NCI-H187 treated with DMSO at 0.1 percent for 48 hours (cell line): Measurements from ENCODE around the gene UHRF1.
"Not testable (repeated sequence)": the region's sequence is repeated elsewhere in the genome, so short reads cannot be mapped to it uniquely, and the experiment has no call there.

Experiments
- DNase-seq: peaks from one replicate; lab custom pipeline; 2025; lab: John Stamatoyannopoulos, UW

The UHRF1 gene

DNA sequence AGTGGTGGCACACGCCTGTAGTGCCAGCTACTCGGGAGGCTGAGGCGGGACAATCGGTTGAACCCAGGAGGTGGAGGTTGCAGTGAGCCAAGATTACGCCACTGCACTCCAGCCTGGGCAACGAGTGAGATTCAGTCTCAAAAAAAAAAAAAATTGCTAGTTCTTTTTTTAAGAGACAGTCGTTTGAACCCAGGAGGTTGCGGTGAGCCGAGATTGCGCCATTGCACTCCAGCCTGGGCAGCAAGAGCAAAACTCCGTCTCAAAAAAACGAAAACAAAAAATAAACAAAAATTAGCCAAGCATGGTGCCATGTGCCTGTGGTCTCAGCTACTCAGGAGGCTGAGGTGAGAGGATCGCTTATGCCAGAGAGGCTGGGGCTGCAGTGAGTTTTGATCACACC is 8.4 kb upstream of the UHRF1 start:
- not testable (repeated sequence) for DNase-seq

DNA sequence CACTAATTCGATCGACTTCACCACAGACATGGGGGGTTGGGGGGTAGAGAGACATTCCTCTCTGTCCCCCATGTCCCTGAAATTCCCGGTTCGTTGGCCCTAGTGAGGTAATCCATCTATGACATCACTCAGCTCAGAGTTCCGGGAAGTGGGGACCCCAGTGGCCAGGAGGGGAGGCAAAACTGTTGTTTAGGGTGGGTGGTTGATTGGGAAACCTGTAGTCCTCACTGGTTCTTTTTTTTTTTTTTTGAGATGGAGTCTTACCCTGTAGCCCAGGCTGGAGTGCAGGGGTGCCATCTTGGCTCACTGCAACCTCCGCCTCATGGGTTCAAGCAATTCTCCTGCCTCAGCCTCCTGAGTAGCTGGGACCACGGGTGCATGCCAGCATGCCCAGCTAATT is 6.5 kb upstream of the UHRF1 start, which contains the start of gene ARRDC5:
Gene ARRDC5, minus strand, starts transcription at position 101 of the 400 bp plus-strand sequence. Its CDS starts 71 bp downstream, at position 30.
- no peak for DNase-seq

DNA sequence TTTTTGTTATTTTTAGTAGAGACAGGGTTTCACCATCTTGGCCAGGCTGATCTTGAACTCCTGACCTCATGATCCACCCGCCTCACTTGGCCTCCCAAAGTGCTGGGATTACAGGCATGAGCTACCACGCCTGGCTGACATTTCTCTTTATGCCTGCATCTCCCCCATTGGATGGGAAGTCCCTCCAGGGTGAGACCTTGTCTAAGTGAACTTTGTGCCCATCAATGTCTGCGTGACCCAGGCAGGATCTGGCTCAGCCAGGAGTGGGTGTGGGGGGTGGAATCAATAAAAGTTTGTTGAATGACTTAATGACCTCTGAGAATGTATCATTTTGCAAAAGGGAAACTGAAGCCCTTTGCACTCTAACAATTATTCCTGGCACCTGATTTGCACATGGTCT is 4.8 kb upstream of the UHRF1 start:
- no peak for DNase-seq

GRCh38 chr19:4906963-4907362 is 2.3 kb upstream of the UHRF1 start:
- DNase-seq, result no peak

DNA sequence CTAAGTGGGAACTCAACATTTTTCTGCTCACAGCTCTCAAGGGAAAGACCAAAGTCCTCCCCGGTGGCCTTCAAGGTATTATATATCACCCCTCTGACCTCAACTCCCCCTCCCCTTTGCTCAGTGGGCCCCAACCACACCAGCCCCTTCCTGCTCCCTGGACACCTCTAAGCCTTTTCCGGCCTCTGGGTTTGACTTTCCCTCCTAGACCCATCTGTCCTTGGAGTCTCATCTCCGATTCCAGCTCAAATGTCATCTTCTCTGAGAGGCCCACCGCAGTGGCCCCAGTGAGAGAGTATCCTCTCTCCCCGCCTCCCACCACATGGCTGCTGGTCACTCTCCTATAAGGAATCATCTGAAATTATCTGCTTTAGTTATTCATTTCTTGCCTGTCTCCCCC is 941 bp upstream of the UHRF1 start:
- no peak for DNase-seq

GRCh38 chr19:4908781-4909155 is 533 bp upstream of the UHRF1 start:
- DNase-seq, result no peak

- peak; percentile 82 for DNase-seq
Measured at GRCh38 chr19:4909897-4910593, 744 bp downstream of the UHRF1 start.

DNA sequence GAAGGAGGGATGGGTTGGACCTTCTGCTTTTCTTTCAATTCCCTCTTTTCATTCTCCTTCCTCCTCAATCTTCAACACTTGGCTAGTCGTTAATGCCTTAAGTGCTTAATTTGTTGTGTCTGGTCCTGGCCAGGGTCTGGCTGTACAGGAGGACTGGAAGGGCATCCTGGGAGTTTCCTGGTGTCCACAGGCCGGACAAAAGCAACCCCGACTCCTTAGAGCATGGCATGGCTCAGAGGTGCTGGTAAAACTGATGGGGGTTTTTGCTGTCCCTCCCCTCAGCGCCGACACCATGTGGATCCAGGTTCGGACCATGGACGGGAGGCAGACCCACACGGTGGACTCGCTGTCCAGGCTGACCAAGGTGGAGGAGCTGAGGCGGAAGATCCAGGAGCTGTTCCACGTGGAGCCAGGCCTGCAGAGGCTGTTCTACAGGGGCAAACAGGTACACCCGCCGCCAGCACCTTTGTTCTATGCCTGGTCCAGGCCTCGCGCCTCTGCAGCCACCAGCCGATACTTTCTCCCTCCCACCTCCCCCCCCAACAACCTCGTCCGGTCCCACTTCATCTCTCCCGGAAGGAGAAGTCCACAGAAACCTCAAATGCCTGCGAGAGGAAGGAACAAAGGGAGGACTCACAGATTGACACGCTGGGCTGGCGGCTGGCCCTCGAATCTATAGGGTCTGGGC is 1.4 kb downstream of the UHRF1 start:
- DNase-seq, result no peak

GRCh38 chr19:4911314-4911713 is 2.0 kb downstream of the UHRF1 start:
- no peak for DNase-seq

GRCh38 chr19:4911786-4912672 is 2.7 kb downstream of the UHRF1 start:
- DNase-seq, result no peak

DNA sequence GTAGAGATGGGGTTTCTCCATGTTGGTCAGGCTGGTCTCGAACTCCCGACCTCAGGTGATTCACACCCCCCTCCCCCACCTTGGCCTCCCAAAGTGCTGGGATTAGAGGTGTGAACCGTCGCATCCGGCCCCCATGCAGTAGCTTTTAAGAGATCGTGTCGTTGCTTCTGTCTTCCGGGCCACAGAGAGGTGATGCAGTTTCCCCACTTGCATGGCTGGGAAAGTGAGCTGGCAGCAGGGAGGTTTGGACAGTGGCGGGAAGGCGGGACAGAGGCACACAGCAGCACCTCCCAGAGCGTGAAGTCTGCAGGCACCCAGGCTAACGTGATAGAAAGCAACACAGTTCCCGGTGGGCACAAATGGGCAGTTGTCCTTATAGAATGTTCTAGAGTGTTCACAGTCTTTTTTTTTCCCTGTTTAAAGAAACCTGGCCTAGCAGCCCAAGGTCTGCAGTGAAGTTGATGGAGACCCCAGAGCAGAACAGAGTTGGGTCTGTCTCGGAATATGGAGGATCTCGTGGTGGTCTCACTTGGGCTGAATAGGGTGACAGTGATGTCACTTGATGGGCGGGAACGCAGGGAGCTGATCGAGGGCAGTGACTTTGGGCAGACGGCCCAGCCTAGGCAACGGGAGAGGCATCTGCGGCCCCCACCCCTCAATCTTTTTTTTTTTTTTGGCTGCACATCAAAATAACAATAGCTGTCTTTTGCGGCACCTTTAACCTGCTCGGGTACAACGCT is 4.9 kb downstream of the UHRF1 start:
- no peak for DNase-seq

DNA sequence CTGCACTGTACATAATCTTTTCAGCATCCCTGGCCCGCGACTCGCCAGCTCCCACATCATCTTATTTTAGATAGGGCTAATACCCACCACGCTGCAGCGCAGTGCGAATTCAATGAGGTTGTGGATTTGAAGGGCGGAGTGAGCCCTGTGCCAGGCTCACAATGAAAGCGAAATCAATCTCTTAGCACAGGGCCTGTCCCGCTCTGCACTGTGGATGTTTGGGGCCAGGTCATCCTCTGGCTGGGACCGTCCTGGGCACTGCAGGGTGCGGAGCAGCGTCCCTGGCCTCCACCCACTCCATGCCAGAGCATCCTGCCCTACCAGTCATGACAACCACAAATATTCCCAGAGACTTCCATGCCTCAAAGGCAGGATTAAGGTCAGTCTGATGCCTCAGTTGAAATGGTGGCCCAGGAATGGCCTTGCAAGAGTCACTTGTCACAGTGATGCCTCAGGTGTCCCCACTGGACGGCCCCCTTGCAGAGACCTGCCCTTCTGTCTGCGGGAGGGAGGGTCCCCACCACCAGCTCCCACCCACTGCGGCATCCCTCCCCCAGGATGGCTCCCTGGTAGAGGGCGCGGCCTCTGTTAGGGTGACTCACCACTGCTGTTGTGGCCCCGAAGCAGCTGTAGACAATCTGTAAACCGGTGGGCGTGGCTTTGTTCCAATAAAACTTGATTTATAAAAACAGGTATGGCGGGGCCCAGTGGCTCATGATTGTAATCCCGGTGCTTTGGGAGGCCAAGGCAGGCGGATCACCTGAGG is 5.6 kb downstream of the UHRF1 start:
- DNase-seq, result no peak

DNA sequence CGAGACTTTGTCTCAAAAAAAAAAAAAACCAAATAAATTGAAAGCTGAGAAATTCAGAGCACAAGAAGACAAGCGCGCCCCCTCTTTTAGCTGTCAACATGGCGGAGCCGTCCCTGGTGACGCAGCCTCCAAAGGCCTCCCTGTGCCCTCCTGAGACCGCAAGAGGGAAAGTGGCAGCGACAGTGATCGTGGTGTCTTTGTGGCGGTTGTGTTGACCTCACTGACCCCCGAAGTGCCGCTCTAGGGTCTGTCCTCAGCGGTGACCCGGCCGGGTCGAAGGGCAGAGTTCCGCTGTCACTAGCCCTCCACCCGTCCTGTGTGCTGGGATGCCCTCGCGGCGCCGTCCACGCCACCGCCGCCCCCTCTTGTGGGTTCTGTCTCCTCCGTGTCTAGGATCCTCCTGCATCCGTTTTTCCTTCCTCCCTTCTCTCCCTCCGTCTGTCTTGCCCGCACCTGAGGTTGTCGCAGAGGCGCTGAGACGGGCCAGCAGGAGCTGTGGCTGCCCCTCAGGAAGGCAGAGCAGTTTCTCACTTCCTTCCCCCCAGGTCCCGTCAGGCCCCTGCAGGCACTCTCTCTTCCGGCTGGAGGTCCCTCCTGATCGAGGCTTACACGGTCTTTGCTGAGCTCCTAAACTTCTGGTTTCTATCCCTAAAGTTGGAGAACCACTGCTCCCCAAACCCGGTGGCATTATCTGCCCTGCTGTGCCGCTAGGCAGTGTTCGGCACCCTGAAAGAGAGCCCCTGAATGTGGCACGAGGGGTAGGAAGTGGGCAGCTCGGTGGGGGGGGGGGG is 7.2 kb downstream of the UHRF1 start:
- no peak for DNase-seq

DNA sequence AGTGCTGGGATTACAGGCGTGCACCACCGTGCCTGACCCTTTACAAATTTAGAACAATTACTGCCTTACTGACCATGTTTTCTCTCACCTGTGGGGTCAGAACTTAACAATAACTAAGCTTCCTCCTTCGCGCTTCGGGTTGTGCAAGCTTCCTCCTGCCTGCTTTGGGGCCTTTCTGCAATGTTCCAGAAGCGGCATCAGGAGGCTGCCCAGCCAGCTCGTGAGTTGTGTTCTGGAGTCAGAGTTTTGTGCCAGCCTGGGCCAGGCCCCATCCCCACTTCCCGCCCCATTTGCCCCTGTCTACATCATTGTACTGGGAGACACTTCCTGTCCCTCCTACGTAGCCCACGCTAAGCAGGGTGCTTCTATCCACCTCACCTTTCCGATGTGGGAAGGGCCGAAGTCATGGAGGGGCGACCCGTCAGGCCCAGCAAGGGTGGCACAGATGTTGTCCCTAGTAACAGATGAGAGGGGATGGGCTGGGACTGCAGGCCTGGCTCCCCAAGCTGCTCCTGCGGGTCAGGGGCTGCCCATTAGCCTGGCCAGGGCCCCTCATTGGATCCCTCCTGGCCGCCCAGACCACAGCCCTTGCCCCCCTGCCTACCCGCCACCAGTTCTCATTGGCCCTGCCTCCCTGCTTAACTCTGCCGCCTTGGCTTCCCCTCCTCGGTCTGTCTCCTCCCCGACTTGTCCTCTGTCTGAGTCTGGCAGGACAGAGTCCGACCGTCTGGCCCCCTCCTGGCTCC is 13.4 kb downstream of the UHRF1 start:
- DNase-seq, result no peak

DNA sequence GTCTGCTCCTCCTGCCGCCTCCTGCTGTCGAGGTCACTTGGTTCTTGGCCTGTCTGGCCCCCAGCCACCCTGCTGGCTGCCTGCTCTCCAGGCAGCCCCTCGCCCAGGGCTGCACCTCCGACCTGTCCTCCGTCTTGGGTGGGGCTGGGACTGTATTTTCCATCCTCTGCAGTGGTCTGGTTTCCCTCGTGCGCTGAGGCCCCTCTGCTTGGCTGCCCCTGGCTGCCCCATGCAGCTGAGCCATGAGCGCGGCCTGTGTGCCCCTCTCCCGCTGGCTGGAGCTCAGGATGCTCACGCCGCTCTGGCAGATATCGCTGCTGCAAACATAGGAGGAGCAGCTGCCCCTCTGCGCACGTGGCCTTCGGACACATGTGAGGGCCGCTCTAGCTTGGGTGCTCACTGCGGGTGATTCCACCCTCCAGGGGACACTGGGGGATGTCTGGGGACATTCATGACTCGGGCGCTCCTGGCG is 14.0 kb downstream of the UHRF1 start:
- DNase-seq, result no peak

DNA sequence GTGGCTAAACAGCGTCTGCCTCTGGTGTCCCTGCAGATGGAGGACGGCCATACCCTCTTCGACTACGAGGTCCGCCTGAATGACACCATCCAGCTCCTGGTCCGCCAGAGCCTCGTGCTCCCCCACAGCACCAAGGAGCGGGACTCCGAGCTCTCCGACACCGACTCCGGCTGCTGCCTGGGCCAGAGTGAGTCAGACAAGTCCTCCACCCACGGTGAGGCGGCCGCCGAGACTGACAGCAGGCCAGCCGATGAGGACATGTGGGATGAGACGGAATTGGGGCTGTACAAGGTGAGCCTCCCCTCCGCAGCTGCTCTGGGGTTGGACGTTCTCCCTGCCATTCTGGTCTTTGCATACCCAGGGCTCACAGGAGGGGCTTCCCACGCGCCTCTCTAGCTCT is 19.9 kb downstream of the UHRF1 start:
- DNase-seq, result no peak

- no peak for DNase-seq
Measured at GRCh38 chr19:4930664-4931063, 21.4 kb downstream of the UHRF1 start.

GRCh38 chr19:4932711-4933110 is 23.4 kb downstream of the UHRF1 start:
- no peak for DNase-seq

DNA sequence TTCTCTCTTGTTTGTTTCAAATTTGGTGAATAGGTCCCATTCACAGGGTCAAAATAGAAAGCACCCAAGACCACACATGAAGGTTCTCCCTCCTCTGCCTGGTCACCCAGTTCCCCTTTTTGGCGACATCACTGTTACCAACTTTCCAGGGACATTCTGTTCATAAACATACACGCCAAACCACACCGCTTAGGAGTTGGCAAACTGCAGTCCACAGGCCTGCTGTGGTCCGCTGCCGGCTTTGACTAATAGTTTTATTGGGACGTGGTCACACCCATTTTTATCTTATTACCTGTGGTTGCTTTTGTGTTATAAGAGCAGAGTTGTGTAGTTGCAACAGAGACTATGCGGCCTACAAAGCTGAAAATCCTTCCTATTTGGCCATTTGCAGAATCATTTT is 24.2 kb downstream of the UHRF1 start:
- DNase-seq, result no peak

DNA sequence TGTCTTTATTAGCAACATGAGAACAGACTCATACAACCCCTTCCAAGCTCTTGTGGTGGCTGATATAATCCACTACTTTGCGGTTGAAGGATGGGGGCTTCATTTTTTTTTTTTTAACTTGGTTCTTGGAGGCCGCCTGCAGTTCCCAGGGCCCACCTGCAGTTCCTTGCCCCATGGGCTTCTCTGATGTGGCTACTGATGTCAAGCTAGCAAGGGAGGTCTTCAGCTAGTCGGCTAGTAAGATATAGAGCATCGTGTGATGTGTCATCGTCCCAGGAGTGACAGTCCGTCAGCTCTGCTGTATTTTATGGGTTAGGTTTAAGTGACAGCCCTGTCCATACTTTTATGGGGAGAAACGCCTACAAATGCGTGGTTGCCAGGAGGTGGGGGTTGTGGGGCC is 26.1 kb downstream of the UHRF1 start:
- DNase-seq, result no peak
